ENCODE results near the gene PLK3.

GRCh38 chr1:44831516-44831915 is 31.3 kb downstream of the PLK3 start:
- TF ChIP-seq CTCF (IDR thresholded peaks at IDR 0.05; ENCODE audit: borderline replicate concordance, extremely low read depth, low read length, poor library complexity, severe bottlenecking) (no peak), EZH2 (IDR thresholded peaks at IDR 0.05; ENCODE audit: borderline replicate concordance, low read depth, low read length, severe bottlenecking) (no peak)
